CD14-positive monocyte (primary cell): ENCODE results near the gene RPLP2. TPM values are rescaled to one million over a fixed set of nuclear protein-coding genes. Genes with fewer than 3 reads are reported as not detected.
A peak's percentile ranks its signal among the peaks of the same experiment; 100 is the strongest.

Experiments used
- DNase-seq, 3 donors: peaks; one replicate each; pipeline ENCODE4 v3.0.0-alpha.2; 2011 to 2022
- H2AFZ ChIP-seq: 2 replicates; pipeline ENCODE4 v1.6.0; 2012; ENCODE audit warnings: mild to moderate bottlenecking, low read depth, low read length, inconsistent platforms; ENCODE audit not compliant: insufficient read depth, poor library complexity, severe bottlenecking
- H3K27ac ChIP-seq, 2 donors: 1 replicate in 1 of 2; 2 replicates in 1 of 2; pipeline ENCODE4 v1.5.1; 2012 to 2013; ENCODE audit warnings: low read length in 2 of 2, control low read depth in 1 of 2, inconsistent platforms in 1 of 2, low read depth in 1 of 2, mild to moderate bottlenecking in 1 of 2
- H3K27me3 ChIP-seq, 2 donors: one replicate each; pipeline versions ENCODE4 v1.6.0 to v1.6.1; 2011 to 2013; ENCODE audit warnings: low read length in 2 of 2; ENCODE audit not compliant: control insufficient read depth in 2 of 2, insufficient read depth in 2 of 2
- H3K36me3 ChIP-seq, 2 donors: replicated peaks in 1 of 2; 1 replicate in 1 of 2; 2 replicates in 1 of 2; pipeline versions ENCODE4 v1.5.1 to v1.6.1; 2012 to 2013; ENCODE audit warnings: low read length in 2 of 2, control low read depth in 1 of 2, inconsistent platforms in 1 of 2, mild to moderate bottlenecking in 1 of 2; ENCODE audit not compliant: insufficient read depth in 2 of 2, control insufficient read depth in 1 of 2
- H3K4me1 ChIP-seq, 2 donors: 1 replicate in 1 of 2; 2 replicates in 1 of 2; pipeline versions ENCODE4 v1.5.1 to v1.6.1; 2012 to 2013; ENCODE audit warnings: low read length in 2 of 2, control low read depth in 1 of 2, inconsistent platforms in 1 of 2, mild to moderate bottlenecking in 1 of 2, moderate library complexity in 1 of 2; ENCODE audit not compliant: insufficient read depth in 2 of 2, control insufficient read depth in 1 of 2
- H3K4me2 ChIP-seq: replicated peaks from 2 replicates; pipeline ENCODE3; 2012; ENCODE audit warnings: low read length, moderate library complexity, mild to moderate bottlenecking; ENCODE audit not compliant: poor library complexity, severe bottlenecking; ENCODE audit errors: extremely low read depth
- H3K4me3 ChIP-seq, 3 experiments: fragments of 200-600 bp in 1 of 3; sonication (generic) in 1 of 3; replicated peaks in 1 of 3; 1 replicate in 2 of 3; 2 replicates in 1 of 3; pipeline ENCODE4 v1.5.1; 2011 to 2013; ENCODE audit warnings: low read length in 3 of 3, mild to moderate bottlenecking in 3 of 3, control low read depth in 2 of 3, low read depth in 2 of 3, inconsistent platforms in 1 of 3, moderate library complexity in 1 of 3
- H3K79me2 ChIP-seq: 2 replicates; pipeline ENCODE4 v1.6.0; 2012; ENCODE audit warnings: mild to moderate bottlenecking, control low read depth, inconsistent platforms, low read length, moderate library complexity; ENCODE audit not compliant: insufficient read depth
- H3K9ac ChIP-seq: 2 replicates; pipeline ENCODE4 v1.6.0; 2017; ENCODE audit warnings: low read length, mild to moderate bottlenecking; ENCODE audit not compliant: insufficient read depth, poor library complexity, severe bottlenecking
- H3K9me3 ChIP-seq, 2 donors: replicated peaks in 1 of 2; 1 replicate in 1 of 2; 2 replicates in 1 of 2; pipeline versions ENCODE4 v1.5.1 to v1.6.1; 2012 to 2013; ENCODE audit warnings: low read length in 2 of 2, control low read depth in 1 of 2; ENCODE audit not compliant: control insufficient read depth in 1 of 2, insufficient read depth in 1 of 2
- H4K20me1 ChIP-seq: 2 replicates; pipeline ENCODE4 v1.6.0; 2012; ENCODE audit warnings: mild to moderate bottlenecking, low read length, control low read depth, moderate library complexity; ENCODE audit not compliant: insufficient read depth
- H3K27ac Mint-ChIP-seq, 7 donors: one replicate each; pipeline ENCODE4 v1.8.0; 2020; ENCODE audit warnings: mild to moderate bottlenecking in 7 of 7, mixed read lengths in 7 of 7, moderate library complexity in 6 of 7, inconsistent platforms in 2 of 7
- H3K27me3 Mint-ChIP-seq, 3 donors: one replicate each; pipeline ENCODE4 v1.8.0; 2021 to 2022; ENCODE audit warnings: low read depth in 3 of 3, mild to moderate bottlenecking in 3 of 3, mixed read lengths in 3 of 3, moderate library complexity in 3 of 3, inconsistent platforms in 1 of 3
- H3K36me3 Mint-ChIP-seq, 2 donors: one replicate each; pipeline ENCODE4 v1.8.0; 2020; ENCODE audit warnings: mixed read lengths in 2 of 2, inconsistent platforms in 1 of 2, mild to moderate bottlenecking in 1 of 2
- H3K4me1 Mint-ChIP-seq: one replicate; pipeline ENCODE4 v1.8.0; 2020; ENCODE audit warnings: mild to moderate bottlenecking, mixed read lengths
- H3K4me3 Mint-ChIP-seq, 2 donors: one replicate each; pipeline ENCODE4 v1.8.0; 2020; ENCODE audit warnings: mild to moderate bottlenecking in 2 of 2, mixed read lengths in 2 of 2, moderate library complexity in 1 of 2
- H3K9me3 Mint-ChIP-seq, 7 donors: one replicate each; pipeline ENCODE4 v1.8.0; 2020 to 2022; ENCODE audit warnings: mixed read lengths in 7 of 7, mild to moderate bottlenecking in 6 of 7, moderate library complexity in 6 of 7, inconsistent platforms in 2 of 7
- WGBS: methylation state at CpG from one replicate; pipeline ENCODE4 v1.1.5; 2013; ENCODE audit warnings: missing lambda C conversion rate; ENCODE audit not compliant: insufficient coverage; 5-methylcytosine and 5-hydroxymethylcytosine counted together
- intact Hi-C, 2 donors: fragments of 100-400 bp; cut with micrococcal nuclease; formaldehyde crosslinking; loops; one replicate each; pipeline versions ENCODE4 v1.15.0 to v1.15.1; 2023
- polyA plus RNA-seq, 3 donors: library from polyadenylated mRNA; depleted of rRNA in 1 of 3; unstranded in 2 of 3; stranded (reverse) in 1 of 3; fragments of 300-500 nt in 2 of 3; fragments of >200 nt in 1 of 3; fragmentation: Illumina TruSeq in 2 of 3; gene quantifications; 1 replicate in 2 of 3; 2 replicates in 1 of 3; pipeline ENCODE4 v1.2.3, GENCODE V29; 2012 to 2021
- TF ChIP-seq, protein P1 (sequence below): fragments of 200-600 bp; IDR thresholded peaks from one replicate; pipeline ENCODE4 v1.8.0; 2022; ENCODE audit warnings: antibody characterized with exemption, mild to moderate bottlenecking

Gene RPLP2
- polyA plus RNA-seq, 3 donors: 879 to 1,191 (median 990) TPM

DNA sequence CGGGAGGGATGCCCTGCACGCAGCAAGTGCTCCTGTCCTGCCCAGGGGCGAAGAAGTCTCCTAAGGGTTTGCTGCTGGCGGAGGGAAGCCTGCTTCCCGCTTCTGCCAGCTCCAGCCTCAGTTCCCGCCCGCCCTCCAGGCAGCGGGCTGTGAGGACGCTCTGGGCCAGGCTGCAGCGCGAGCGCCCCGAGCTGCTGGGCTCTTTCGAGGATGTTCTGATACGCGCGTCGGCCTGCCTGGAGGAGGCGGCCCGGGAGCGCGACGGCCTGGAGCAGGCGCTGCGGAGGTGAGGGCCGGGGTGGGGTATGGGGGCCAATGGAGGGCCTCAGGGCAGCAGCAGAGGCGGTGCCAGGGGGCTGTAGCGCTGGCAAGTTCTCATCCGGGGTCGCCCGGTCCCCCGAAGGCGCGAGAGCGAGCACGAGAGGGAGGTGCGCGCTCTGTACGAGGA lies 20.1 kb downstream of the RPLP2 start:
- Histone ChIP-seq H3K4me2 (peak overlapping the region; percentile 89), H3K27ac (no peak overlapping the region), H2AFZ (peak overlapping the region; percentile 54), H3K4me3 (peak overlapping the region; percentile 29 to 77 (median 43)), H3K36me3 (peaks cover 6 to 10% of the 10 kb centered on the region in 2 donors), H3K9ac (peak overlapping the region; percentile 31), H4K20me1 (peaks cover 50% of the 10 kb centered on the region), H3K27me3 (peaks cover 10 to 61% of the 10 kb centered on the region in 2 donors), H3K79me2 (peaks cover 18% of the 10 kb centered on the region), H3K9me3 (no peaks in the 10 kb centered on the region), H3K4me1 (peaks cover 82 to 94% of the 10 kb centered on the region in 2 donors)
- Mint-ChIP-seq H3K4me3 (peak overlapping the region; percentile 78 to 92), H3K9me3 (peaks cover 0 to 18% (median 1%) of the 10 kb centered on the region in 7 donors), H3K4me1 (peaks cover 70% of the 10 kb centered on the region), H3K27me3 (peaks cover 47 to 74% (median 52%) of the 10 kb centered on the region in 3 donors), H3K27ac (no peak overlapping the region), H3K36me3 (peaks cover 12 to 17% of the 10 kb centered on the region in 2 donors)
- TF ChIP-seq, protein P1, sequence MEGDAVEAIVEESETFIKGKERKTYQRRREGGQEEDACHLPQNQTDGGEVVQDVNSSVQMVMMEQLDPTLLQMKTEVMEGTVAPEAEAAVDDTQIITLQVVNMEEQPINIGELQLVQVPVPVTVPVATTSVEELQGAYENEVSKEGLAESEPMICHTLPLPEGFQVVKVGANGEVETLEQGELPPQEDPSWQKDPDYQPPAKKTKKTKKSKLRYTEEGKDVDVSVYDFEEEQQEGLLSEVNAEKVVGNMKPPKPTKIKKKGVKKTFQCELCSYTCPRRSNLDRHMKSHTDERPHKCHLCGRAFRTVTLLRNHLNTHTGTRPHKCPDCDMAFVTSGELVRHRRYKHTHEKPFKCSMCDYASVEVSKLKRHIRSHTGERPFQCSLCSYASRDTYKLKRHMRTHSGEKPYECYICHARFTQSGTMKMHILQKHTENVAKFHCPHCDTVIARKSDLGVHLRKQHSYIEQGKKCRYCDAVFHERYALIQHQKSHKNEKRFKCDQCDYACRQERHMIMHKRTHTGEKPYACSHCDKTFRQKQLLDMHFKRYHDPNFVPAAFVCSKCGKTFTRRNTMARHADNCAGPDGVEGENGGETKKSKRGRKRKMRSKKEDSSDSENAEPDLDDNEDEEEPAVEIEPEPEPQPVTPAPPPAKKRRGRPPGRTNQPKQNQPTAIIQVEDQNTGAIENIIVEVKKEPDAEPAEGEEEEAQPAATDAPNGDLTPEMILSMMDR: no peak
- intact Hi-C loops: no loop called here
- WGBS: under 1% methylated on average over 39 of the region's 39 CpGs
- no peak for DNase-seq

DNA sequence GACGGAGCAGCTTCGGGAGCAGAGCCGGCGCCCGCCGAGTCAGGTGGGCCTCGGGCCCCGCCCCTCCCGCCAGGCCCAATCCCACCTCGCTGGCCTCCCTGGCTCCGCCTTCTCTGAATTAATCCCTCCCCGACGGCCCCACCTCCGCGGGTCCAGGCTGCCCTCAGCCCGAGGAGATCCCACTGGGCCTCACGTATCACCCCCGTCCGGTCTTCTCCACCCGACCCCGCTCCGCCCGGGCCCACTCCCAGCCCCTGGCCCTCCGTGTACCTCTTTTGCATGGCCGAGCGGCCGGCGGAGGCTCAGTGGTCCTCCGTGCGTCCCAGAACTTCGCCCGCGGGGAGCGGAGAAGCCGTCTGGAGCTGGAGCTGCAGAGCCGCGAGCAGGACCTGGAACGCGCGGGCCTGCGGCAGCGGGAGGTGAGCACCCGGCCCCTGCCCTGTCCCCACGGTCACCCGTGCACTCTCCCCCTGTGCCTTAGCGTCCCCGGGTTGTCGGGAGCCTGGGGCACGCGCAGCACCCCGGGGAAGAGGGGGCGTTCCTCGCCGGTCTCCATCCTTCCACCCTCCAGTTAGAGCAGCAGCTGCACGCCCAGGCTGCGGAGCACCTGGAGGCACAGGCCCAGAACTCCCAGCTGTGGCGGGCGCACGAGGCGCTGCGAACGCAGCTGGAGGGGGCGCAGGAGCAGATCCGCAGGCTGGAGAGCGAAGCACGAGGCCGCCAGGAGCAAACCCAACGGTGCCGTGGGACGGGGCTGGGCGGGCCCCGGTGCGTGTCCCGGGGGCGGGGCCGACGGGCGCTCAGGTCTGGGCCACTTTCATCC lies 20.7 kb downstream of the RPLP2 start:
- TF ChIP-seq, protein P1: no peak
- H3K9ac ChIP-seq: peak overlapping the region; percentile 31
- peak overlapping the region in 1 of 3 experiments; percentile 77 for H3K4me3 ChIP-seq
- Mint-ChIP-seq H3K9me3 (peaks cover 0 to 21% (median 1%) of the 10 kb centered on the region in 7 donors), H3K4me1 (peaks cover 71% of the 10 kb centered on the region), H3K27ac (peak overlapping the region in 1 of 7 donors; percentile 24), H3K36me3 (peaks cover 6 to 10% of the 10 kb centered on the region in 2 donors), H3K4me3 (peak overlapping the region; percentile 78 to 92), H3K27me3 (peaks cover 47 to 80% (median 51%) of the 10 kb centered on the region in 3 donors)
- peaks cover 21% of the 10 kb centered on the region for H3K79me2 ChIP-seq
- H3K9me3 ChIP-seq: no peaks in the 10 kb centered on the region
- H3K4me1 ChIP-seq: peaks cover 84 to 95% of the 10 kb centered on the region in 2 donors
- peaks cover under 1 to 4% of the 10 kb centered on the region in 2 donors for H3K36me3 ChIP-seq
- no peak overlapping the region for H3K27ac ChIP-seq
- DNase-seq: peak in 1 of 3 donors; percentile 38
- peak overlapping the region; percentile 89 for H3K4me2 ChIP-seq
- intact Hi-C loops: no loop called here
- WGBS: 1% methylated on average over 67 of the region's 78 CpGs
- peak overlapping the region; percentile 54 for H2AFZ ChIP-seq
- peaks cover 50% of the 10 kb centered on the region for H4K20me1 ChIP-seq
- peaks cover 10 to 65% of the 10 kb centered on the region in 2 donors for H3K27me3 ChIP-seq
